HS-27A (cell line): ENCODE results near the gene LRMDA.

Experiments used
- DNase-seq: peaks from one replicate; pipeline ENCODE4 v3.0.0-alpha.2; 2012; ENCODE audit warnings: low read depth, missing footprints

The LRMDA gene

DNA sequence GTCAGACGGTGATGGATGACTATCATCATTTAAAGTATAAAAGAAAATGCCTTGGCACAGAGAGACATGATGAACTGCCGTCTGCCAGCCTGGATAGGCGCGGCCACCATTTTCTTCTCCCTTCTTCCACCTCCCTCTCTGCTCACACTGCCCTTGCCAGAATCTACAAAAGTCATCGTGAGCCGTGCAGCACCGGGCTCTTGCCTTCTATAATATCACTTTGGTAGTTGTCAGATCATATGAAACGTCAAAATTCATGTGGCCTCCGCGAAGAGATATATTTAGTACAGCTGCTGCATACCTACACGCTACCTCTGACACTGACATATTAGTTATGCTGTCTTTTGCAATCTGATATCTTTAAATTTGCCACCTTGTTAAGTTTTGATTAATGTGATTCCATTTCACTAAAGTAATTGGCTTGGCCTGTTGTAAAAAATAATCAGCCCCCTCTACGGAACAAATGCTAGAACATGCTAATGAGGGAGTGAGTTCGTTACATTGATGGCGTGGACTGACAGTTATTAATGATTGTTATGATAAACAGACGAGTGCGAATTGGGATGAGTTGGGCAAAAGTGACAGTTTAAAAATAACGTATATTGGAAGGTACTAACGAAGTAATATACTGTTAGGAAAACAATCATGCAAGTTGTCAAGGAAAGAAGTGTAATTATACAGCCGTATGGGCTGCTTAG, 214.9 kb downstream of the LRMDA start:
- DNase-seq: no peak

GRCh38 chr10:75646916-75647315, 215.5 kb downstream of the LRMDA start:
- DNase-seq: no peak

DNA sequence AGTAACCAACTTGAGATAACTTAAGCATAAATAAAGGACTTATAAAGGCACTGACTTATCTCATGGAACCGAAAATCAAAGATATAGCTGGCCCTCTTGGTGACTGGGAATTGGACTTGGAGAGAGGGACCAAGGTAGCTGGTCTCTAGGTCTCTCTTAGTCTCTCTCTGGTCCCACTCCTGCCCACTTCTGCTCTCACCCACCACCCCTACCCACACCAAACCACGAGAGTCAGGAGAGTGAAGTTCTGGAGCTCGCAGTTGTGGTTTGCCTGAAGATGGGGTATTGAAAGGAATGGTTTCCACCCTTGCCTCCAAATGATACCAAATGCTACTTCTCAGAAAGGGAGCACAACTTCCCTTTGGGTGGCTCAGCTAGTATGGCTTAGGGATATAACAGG, 216.3 kb downstream of the LRMDA start:
- no peak for DNase-seq

DNA sequence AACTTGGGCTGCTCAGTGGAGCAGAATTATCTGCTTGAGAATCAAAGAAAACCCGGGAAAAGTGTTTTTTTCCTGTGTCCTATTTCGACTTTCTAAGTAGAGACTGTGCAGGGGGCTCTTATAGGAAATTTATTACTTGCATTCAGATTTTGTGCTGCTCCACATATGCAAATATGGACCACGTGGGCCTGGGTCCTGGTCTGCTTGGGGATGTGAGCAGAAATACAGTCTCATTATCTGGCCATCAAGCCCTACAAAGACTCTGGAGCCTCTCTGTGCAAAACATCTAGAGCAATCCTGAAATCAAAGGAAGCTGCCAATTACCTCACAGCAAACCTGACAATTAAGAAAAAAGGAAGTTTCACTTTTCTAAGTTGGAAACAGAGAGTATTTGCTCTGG, 216.9 kb downstream of the LRMDA start:
- no peak for DNase-seq

GRCh38 chr10:75648854-75649253, 217.4 kb downstream of the LRMDA start:
- no peak for DNase-seq

DNA sequence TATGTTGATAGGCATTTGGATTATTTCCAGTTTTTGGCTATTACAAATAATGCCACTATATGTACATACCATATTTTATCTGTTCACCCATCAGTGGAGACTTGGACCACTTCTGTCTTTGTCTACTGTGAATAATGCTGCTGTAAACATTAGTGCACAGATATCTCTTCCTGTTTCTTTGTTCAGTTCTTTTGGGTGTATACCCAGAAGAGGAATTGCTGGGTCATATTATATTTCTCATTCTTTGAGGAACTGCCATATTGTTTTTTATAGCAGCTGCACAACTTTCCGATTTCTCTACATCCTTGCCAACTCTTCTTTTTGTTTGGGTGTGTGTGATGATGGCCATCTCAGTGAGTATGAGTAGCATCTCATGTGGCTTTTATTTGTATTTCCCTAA, 218.0 kb downstream of the LRMDA start:
- no peak for DNase-seq

- no peak for DNase-seq
Observed at GRCh38 chr10:75650648-75651047, 219.2 kb downstream of the LRMDA start.

GRCh38 chr10:75651417-75651816, 220.0 kb downstream of the LRMDA start:
- DNase-seq: no peak

GRCh38 chr10:75652146-75652740, 220.8 kb downstream of the LRMDA start:
- DNase-seq: no peak

DNA sequence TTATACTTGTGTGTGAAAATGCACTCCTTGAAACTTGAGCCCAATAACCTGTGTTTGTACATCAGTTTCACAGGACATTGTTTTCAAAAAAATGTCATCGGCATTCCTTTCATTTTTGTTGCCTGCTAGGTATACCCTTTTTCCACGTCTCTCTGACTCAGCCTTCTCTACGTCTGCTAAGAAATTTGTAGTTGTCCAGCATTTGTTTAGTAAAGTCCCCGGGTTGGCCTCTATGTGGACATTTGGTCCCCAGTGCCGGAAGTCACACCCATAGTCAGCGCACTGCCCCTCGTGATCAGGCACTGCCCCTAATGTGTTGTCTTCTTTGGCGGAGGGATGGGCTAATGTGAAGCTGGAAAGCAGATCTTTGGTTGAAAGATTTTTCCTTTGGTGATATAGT, 222.3 kb downstream of the LRMDA start:
- DNase-seq: no peak

DNA sequence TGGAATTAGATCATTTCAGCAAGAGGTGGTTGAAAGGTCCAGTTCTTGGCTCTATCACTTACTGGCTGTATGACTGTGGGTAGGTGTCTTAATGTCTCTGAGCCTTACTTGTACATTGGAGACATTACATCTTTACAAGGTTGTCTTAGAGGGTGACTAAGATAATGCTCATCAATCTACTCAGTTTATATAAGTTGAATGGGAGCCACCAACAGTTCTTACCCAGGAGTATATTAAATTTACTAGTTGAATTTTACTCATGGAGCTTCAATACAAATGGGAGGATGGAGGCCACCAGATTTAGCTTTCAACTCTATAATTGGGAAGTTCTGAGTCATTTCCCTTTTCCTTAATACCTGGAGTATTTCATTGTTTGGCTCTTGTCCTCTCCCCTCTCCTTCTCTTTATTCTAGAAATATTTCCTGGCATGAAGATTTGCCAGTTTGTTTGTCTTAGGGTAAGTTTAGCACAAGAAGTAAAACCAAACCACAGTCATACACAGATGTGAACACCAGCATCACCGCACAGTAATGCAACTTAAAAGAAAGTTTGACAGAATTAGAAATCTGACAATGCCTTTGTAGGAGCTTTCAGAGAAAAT, 222.8 kb downstream of the LRMDA start:
- DNase-seq: no peak

- DNase-seq: no peak
Observed at GRCh38 chr10:75654772-75655171, 223.3 kb downstream of the LRMDA start.

DNA sequence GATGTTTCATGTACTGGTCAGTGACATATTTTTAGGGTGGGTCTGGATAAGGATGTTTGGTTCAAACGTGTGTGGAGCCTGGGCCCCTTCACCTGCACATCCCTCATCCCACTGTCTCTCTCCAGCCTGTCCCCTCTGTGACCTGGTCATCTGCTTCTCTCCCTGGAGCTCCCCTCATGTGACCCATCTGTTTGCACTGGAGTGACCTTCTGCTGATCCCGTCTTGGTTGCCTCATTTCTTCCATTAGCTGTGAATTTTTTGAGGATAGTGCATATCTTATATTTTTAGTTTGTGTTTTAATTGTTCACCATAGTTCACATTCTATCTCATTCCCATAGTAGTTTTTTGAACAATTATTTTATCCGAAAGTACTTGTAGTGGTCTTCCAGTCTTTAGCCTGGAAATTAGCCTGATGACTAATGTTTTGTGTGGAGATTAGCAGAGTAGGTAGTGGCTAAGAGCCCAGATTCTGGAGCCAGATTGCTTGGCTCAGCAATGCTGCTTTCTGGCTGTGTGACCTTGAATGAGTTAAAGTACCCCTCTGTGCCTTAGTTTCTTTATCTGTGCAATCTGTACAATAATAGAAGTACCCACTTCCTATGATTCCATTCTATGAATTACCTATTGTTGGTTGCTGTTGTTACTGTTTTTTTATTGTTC, 224.5 kb downstream of the LRMDA start:
- DNase-seq: no peak

GRCh38 chr10:75657351-75657750, 225.9 kb downstream of the LRMDA start:
- no peak for DNase-seq

GRCh38 chr10:75658036-75658435, 226.6 kb downstream of the LRMDA start:
- DNase-seq: no peak

GRCh38 chr10:75658496-75658895, 227.1 kb downstream of the LRMDA start:
- DNase-seq: no peak

GRCh38 chr10:75658915-75659314, 227.5 kb downstream of the LRMDA start:
- no peak for DNase-seq

GRCh38 chr10:75660823-75661222, 229.4 kb downstream of the LRMDA start:
- DNase-seq: no peak

DNA sequence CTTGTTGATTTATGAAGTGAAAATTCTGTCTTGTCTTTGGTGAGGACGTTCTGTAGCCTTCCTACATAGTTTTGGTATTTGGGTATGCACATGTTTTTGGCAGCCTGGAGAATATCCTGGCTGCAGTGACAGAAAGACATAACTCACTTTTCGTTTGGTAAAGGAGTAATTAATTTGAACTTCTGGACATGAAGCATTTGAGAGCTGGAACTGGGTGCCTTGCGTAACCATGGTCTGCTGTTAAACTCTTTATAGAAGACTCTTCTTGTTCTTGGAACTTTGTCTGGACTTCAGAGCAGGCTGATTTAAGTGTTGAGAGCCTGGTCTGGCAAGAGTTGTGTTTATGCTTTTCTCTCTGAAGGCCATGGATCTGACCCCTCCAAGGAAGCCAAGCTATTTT, 231.3 kb downstream of the LRMDA start:
- no peak for DNase-seq

DNA sequence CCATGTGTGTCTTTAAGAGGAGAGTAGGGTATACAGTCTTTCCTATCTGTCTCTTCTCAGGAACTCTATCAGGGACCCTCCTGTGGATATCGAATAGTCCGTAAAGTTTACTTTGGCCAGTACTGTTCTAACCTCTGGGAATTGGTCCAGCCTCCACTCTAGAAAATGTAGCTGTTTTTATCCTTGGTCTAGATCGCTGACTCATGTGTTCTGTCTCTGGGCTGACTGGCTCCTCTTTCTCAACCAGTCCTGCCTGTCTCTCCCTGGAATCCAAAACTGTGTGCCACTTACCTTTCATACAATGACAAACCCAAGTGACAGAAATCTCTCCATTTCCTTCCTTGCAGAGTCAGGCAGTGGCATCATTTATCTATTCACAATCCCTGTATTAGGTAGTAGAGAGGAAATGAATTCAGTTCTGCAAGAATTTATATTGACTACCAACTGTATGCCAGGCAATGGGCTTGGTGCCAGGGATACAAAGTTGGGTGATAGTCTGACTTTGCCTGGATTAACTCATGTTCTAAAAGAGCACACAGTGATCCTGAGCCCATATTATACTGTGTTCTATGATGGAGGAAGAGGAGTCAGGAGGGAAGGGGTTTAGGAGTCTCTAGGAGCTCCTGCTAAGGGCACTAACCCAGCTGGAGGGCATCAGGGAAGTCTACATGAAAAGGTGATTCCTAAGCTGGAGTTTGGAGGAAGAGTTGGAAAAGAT, 232.7 kb downstream of the LRMDA start:
- DNase-seq: no peak

GRCh38 chr10:75664968-75665367, 233.5 kb downstream of the LRMDA start:
- DNase-seq: no peak

DNA sequence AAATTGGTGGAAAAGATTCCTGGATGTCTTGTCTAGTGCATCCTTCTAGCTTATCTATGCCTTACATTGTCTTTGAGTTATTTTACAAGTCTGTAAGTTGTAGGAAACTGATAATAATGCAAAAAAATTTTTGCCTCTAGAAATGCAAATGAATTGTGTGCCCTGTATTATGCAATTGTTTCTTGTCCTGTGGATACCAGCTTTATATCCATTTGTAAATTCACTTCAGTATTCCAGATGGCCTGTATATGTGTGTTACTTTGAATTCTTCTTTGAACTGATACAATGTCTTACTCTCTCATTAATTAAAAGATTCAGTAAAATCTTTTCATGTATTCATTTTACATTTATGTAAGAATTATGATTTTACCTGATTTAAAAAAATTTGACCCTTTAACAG, 234.3 kb downstream of the LRMDA start:
- no peak for DNase-seq
